ENCODE data around the gene DENND11.

Gene DENND11

DNA sequence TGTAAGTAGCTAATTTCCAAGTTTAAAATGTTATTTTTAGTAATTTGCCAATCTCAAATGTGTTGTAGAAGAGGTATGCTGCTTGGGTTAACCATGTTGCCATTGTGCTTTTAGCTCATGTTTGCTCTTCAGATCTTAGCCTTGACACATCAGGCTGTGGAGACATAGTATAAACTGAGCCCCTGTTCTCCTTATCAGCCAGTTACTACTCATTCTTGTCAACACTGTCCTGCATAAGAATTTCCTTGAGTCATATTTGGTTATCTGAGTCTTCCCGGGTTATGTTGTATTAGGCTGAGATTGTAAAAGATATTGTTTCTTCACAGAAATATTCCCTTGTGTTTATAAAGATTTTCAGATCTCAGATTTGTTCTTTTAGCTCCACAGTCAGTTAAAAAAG is 40.3 kb upstream of the DENND11 start (continued):
- TF ChIP-seq, protein P1, sequence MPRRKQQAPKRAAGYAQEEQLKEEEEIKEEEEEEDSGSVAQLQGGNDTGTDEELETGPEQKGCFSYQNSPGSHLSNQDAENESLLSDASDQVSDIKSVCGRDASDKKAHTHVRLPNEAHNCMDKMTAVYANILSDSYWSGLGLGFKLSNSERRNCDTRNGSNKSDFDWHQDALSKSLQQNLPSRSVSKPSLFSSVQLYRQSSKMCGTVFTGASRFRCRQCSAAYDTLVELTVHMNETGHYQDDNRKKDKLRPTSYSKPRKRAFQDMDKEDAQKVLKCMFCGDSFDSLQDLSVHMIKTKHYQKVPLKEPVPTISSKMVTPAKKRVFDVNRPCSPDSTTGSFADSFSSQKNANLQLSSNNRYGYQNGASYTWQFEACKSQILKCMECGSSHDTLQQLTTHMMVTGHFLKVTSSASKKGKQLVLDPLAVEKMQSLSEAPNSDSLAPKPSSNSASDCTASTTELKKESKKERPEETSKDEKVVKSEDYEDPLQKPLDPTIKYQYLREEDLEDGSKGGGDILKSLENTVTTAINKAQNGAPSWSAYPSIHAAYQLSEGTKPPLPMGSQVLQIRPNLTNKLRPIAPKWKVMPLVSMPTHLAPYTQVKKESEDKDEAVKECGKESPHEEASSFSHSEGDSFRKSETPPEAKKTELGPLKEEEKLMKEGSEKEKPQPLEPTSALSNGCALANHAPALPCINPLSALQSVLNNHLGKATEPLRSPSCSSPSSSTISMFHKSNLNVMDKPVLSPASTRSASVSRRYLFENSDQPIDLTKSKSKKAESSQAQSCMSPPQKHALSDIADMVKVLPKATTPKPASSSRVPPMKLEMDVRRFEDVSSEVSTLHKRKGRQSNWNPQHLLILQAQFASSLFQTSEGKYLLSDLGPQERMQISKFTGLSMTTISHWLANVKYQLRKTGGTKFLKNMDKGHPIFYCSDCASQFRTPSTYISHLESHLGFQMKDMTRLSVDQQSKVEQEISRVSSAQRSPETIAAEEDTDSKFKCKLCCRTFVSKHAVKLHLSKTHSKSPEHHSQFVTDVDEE (CRISPR knock-in tag; IDR thresholded peaks at IDR 0.05): no peak
- no peak for TF ChIP-seq BACH2 (CRISPR knock-in tag; IDR thresholded peaks at IDR 0.05; ENCODE audit: borderline replicate concordance)
- no peak for TF ChIP-seq TCF4 (CRISPR knock-in tag; IDR thresholded peaks at IDR 0.05; ENCODE audit: borderline replicate concordance)

DNA sequence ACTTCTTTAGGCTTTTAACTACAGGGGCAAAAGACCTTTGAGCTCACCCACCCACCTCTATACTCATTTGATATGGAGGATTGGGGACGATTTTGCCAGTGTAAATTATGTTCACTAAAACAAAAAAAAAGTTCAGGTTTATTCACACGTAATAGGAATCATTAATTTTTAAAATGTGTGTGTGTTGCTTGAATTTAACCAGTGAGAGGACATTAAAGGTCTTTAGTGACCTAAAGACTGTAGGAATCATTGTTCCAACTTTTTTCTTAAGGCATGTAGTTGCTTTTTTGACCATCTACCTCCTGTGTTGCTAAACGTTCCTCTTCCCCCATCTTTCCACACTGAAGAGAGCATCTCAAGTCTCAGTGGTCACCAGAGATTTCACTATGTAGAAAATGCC is 37.3 kb upstream of the DENND11 start:
- no peak for ATAC-seq
- TF ChIP-seq, protein P2, sequence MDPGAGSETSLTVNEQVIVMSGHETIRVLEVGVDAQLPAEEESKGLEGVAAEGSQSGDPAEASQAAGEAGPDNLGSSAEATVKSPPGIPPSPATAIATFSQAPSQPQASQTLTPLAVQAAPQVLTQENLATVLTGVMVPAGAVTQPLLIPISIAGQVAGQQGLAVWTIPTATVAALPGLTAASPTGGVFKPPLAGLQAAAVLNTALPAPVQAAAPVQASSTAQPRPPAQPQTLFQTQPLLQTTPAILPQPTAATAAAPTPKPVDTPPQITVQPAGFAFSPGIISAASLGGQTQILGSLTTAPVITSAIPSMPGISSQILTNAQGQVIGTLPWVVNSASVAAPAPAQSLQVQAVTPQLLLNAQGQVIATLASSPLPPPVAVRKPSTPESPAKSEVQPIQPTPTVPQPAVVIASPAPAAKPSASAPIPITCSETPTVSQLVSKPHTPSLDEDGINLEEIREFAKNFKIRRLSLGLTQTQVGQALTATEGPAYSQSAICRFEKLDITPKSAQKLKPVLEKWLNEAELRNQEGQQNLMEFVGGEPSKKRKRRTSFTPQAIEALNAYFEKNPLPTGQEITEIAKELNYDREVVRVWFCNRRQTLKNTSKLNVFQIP (CRISPR knock-in tag; IDR thresholded peaks at IDR 0.05; ENCODE audit: borderline replicate concordance, low read depth): no peak
- no peak for TF ChIP-seq ZFP30 (CRISPR knock-in tag; IDR thresholded peaks at IDR 0.05)
- no peak for TF ChIP-seq ARNTL (CRISPR knock-in tag; IDR thresholded peaks at IDR 0.05; ENCODE audit: borderline replicate concordance, low read depth)
- TF ChIP-seq ZC3H10 (CRISPR knock-in tag; IDR thresholded peaks at IDR 0.05): no peak
- TF ChIP-seq RARB (CRISPR knock-in tag; IDR thresholded peaks at IDR 0.05): no peak
- no peak for TF ChIP-seq ZNF70 (CRISPR knock-in tag; IDR thresholded peaks at IDR 0.05)
- no peak for TF ChIP-seq ZFP3 (CRISPR knock-in tag; IDR thresholded peaks at IDR 0.05)
- TF ChIP-seq, protein P3, sequence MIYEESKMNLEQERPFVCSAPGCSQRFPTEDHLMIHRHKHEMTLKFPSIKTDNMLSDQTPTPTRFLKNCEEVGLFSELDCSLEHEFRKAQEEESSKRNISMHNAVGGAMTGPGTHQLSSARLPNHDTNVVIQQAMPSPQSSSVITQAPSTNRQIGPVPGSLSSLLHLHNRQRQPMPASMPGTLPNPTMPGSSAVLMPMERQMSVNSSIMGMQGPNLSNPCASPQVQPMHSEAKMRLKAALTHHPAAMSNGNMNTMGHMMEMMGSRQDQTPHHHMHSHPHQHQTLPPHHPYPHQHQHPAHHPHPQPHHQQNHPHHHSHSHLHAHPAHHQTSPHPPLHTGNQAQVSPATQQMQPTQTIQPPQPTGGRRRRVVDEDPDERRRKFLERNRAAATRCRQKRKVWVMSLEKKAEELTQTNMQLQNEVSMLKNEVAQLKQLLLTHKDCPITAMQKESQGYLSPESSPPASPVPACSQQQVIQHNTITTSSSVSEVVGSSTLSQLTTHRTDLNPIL (CRISPR knock-in tag; IDR thresholded peaks at IDR 0.05; ENCODE audit: low read depth): no peak
- TF ChIP-seq, protein P4, sequence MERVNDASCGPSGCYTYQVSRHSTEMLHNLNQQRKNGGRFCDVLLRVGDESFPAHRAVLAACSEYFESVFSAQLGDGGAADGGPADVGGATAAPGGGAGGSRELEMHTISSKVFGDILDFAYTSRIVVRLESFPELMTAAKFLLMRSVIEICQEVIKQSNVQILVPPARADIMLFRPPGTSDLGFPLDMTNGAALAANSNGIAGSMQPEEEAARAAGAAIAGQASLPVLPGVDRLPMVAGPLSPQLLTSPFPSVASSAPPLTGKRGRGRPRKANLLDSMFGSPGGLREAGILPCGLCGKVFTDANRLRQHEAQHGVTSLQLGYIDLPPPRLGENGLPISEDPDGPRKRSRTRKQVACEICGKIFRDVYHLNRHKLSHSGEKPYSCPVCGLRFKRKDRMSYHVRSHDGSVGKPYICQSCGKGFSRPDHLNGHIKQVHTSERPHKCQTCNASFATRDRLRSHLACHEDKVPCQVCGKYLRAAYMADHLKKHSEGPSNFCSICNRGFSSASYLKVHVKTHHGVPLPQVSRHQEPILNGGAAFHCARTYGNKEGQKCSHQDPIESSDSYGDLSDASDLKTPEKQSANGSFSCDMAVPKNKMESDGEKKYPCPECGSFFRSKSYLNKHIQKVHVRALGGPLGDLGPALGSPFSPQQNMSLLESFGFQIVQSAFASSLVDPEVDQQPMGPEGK (CRISPR knock-in tag; IDR thresholded peaks at IDR 0.05; ENCODE audit: borderline replicate concordance): no peak
- TF ChIP-seq ZNF565 (CRISPR knock-in tag; conservative IDR thresholded peaks at IDR 0.05; ENCODE audit: low read depth): no peak
- no peak for TF ChIP-seq TOX (CRISPR knock-in tag; IDR thresholded peaks at IDR 0.05; ENCODE audit: borderline replicate concordance)
- TF ChIP-seq, protein P1 (CRISPR knock-in tag; IDR thresholded peaks at IDR 0.05): no peak
- no peak for TF ChIP-seq PPARA (CRISPR knock-in tag; IDR thresholded peaks at IDR 0.05; ENCODE audit: borderline replicate concordance)
- no peak for TF ChIP-seq SNAI2 (CRISPR knock-in tag; IDR thresholded peaks at IDR 0.05)
- TF ChIP-seq ZNF8 (CRISPR knock-in tag; IDR thresholded peaks at IDR 0.05): no peak
- TF ChIP-seq OSR1 (CRISPR knock-in tag; IDR thresholded peaks at IDR 0.05): no peak

DNA sequence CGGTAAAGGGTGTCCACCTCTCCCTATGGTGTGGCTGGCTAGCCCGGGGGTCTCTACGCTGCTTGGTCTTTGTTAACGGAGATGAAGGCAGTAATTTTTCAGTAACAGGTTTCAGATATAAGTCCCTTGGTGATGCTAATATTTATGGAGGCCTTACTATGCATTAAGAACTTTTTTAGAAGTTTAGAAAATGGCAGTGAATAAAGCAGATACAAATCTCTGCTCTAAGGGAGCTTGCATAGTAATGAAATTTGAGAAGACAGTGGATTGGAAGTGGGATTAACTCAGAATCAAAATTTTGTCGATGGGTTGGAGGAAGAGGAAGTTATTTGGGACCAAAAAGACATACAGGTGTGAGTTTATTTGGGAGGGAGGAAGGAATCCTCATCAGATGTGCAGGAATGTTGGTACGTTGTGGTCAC is 36.6 kb upstream of the DENND11 start:
- ATAC-seq: peak; percentile 80
- TF ChIP-seq, protein P3 (CRISPR knock-in tag; IDR thresholded peaks at IDR 0.05; ENCODE audit: low read depth): no peak
- TF ChIP-seq, protein P5, sequence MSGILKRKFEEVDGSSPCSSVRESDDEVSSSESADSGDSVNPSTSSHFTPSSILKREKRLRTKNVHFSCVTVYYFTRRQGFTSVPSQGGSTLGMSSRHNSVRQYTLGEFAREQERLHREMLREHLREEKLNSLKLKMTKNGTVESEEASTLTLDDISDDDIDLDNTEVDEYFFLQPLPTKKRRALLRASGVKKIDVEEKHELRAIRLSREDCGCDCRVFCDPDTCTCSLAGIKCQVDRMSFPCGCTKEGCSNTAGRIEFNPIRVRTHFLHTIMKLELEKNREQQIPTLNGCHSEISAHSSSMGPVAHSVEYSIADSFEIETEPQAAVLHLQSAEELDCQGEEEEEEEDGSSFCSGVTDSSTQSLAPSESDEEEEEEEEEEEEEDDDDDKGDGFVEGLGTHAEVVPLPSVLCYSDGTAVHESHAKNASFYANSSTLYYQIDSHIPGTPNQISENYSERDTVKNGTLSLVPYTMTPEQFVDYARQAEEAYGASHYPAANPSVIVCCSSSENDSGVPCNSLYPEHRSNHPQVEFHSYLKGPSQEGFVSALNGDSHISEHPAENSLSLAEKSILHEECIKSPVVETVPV (CRISPR knock-in tag; IDR thresholded peaks at IDR 0.05): no peak
- TF ChIP-seq, protein P4 (CRISPR knock-in tag; IDR thresholded peaks at IDR 0.05; ENCODE audit: borderline replicate concordance): no peak
- TF ChIP-seq ZFP3 (CRISPR knock-in tag; IDR thresholded peaks at IDR 0.05): 0 out of 2 replicates have a peak, but pooled peaks have one; percentile 9
